GM19455 (cell line): ENCODE results near the gene GBGT1.

Experiments used
- ATAC-seq: cut with Tn5 transposase; IDR thresholded peaks from one replicate; pipeline ENCODE4 v1.9.1; 2021; ENCODE audit not compliant: unreplicated experiment

GBGT1 gene

GRCh38 chr9:133166392-133166791 lies 2.7 kb upstream of the GBGT1 start:
- ATAC-seq = no peak

DNA sequence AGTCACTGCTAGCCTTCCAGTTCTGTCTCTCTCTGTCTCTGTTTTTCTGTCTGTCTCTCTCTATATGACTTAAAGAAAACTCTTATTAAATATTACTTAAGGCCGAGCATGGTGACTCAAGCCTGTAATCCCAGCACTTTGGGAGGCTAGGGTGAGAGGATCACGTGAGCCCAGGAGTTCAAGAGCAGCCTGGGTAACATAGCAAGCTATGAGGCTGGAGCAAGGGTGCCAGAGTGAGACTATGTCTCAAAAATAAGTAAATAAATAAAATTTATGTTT lies 1.7 kb upstream of the GBGT1 start:
- no peak for ATAC-seq

DNA sequence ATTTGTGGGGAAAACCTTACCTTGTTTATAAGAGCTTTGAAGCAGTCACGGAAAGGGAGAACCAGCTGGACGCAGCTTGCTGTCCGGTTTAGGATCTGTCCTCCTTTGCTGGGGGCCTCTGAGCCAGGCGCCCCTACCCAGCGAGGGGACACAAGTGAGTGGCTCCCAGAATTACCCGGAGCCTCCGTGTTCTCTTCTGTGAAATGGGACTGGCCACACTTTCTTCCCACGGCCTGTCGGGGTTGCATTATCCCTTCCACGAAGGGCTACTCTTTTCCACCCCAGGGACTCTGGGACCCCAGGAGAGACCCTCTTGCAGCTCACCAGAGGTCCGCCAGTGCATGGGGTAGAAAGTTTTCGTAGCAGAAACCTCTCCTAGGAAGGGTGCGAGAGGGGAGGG lies 477 bp upstream of the GBGT1 start:
- no peak for ATAC-seq

DNA sequence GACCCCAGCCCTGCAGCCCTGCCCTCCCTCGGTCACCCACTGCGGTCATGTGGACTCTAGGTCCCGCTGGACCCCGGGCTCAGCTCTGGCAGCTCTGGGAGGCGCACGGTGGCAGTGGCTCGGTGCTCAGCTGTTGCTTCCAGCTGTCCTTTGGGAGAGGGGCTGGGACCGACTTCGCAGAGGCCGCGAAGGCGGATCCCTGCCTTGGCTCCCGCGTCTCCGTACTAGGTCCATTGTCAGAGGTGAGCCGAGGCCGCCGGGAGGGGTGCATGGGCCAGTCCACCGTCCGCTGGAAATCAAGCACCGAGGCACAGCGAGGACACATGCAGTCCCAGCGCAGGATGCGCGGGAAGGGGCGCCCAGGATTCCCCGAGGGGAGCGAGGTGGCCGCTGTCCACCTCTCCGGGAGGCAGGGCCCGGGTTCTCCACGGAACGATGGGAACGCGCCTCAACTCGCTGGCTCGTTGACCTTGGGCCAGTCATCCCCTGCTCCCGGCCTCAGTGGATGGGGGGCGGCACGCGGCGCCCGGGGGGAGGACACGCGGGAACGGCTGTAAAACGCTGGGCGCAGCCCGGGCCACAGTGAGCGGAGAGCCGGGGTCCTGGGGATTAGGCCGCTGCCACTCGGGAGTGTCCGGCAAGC lies 732 bp downstream of the GBGT1 start:
- no peak for ATAC-seq

- ATAC-seq = no peak
These were observed 2.2 kb downstream of the GBGT1 start for GRCh38 chr9:133161547-133161950.

GRCh38 chr9:133160742-133161546 lies 2.8 kb downstream of the GBGT1 start:
- no peak for ATAC-seq

DNA sequence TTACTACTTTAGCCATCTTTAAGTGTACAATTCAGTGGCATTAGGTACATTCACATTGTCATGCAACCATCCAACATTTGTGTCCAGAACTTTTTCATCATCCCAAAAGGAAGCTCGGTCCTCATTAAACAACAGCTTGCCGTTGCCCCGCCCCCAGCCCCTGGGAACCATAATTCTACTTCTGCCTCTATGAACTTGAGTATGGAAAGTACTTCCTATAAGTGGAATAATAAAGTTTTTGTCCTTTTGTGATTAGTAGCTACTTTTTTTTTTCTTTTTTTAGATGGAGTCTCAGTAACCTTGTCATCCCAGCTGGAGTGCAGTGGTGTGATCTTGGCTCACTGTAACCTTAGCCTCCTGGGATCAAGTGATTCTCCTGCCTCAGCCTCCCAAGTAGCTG lies 5.0 kb downstream of the GBGT1 start:
- no peak for ATAC-seq

GRCh38 chr9:133155156-133155555 lies 8.6 kb downstream of the GBGT1 start:
- no peak for ATAC-seq

DNA sequence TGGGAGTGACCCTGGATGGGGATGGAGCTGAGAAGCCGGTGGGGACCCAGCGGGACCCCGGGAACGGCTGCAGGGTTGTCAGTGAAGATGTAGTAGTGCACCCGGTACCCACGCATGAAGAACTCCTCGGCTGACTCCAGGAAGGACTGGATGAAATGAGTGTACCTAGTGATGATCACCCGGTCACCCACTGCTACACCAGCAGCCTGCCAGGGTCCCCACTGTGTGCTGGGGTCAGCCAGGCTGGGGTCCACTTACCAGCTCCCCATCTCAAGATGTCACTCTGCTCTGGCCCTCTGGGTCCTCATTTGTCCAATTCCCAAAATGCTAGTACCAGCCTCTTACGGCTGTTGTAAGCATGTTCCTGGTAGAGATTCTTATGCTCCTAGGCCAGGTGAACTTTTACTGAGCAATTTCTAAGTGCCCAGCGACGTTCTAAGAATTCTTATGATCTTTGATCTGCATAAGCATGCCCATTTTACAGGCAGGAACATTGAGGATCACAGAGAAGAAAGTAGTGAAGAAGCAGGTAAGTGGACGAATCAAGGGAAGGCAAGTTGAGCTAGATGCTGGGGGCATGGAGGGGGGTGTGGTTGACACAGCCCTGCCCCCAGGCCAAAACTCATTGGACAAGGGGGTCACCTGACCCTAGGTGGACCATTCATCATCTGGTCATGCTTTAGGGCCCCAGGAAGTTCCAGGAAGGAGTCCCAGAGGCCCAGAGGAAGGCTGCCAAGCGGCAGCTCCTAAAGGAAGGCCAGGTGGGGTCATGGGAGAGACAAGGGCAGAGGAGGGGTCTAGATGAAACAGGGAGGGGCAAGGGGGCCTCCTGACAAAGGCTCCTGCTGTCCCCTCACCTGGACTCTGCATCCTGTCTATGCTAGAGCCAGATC lies 9.4 kb downstream of the GBGT1 start:
- ATAC-seq = no peak

- ATAC-seq = no peak
These were observed 10.3 kb downstream of the GBGT1 start for GRCh38 chr9:133153227-133154096.

DNA sequence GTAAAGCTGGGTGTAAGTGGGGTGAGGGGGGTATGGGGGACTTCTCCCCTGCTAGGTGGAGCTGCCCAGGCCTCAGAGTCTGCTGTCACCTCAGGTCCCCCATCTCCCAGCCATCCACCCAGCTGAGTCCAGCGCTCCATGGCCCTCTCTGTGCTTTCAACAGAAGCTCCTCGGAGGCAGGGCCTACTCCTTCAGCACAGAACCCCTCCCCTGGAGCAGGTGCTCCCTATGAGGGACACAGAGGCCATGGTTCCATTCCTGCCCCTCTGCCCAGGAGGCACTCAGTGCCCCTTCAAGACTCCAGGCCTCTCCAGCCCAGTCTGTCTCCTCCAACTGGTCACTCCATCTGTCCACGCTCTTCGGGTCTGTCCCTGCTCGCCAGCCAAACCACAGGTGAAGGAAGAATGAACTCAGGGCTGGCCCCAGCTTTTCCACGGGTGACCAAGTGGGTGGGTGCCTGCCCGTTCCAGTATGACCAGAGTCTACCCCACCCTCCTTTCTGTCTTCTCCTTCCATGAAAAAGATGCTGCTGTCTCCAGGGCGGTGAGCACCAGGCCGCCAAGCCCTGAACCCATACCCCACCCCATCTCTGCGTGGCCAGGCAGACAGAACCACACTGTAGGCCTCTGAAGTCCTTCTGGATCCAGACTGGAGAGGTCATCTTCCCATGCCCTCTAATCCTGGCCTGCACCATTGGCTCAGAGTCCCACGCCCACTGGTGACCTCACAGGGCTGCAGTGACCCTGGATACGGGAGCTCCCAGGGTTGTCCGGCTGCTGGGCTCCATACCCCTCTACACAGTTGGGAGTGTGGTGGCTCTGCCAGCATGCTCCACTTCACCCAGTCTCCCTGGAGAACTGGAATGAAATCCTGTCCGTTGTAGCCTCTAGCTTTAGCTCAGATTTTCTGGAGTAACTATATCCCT lies 11.9 kb downstream of the GBGT1 start:
- no peak for ATAC-seq

DNA sequence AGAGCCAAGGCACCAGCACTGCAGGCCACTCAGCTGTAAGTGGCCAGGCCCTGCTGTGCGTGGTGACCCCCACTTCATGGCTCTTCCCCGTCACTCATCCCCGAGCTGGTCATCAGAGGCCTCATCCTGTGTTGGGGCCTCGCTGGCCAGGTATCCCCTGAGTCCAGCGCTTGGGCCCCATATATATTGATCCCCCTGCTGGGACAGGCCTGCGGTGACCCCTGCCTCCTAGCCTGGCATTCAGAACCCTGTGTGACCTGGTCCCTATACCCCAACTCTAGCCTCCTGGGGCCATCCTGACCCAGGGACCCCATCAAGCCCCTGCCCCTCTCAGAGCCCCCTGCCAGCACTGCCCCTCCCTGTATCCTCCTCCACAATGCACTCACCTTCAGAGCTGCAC lies 12.7 kb downstream of the GBGT1 start:
- ATAC-seq = no peak

GRCh38 chr9:133149130-133150015 lies 14.3 kb downstream of the GBGT1 start:
- ATAC-seq = peak; percentile 71

DNA sequence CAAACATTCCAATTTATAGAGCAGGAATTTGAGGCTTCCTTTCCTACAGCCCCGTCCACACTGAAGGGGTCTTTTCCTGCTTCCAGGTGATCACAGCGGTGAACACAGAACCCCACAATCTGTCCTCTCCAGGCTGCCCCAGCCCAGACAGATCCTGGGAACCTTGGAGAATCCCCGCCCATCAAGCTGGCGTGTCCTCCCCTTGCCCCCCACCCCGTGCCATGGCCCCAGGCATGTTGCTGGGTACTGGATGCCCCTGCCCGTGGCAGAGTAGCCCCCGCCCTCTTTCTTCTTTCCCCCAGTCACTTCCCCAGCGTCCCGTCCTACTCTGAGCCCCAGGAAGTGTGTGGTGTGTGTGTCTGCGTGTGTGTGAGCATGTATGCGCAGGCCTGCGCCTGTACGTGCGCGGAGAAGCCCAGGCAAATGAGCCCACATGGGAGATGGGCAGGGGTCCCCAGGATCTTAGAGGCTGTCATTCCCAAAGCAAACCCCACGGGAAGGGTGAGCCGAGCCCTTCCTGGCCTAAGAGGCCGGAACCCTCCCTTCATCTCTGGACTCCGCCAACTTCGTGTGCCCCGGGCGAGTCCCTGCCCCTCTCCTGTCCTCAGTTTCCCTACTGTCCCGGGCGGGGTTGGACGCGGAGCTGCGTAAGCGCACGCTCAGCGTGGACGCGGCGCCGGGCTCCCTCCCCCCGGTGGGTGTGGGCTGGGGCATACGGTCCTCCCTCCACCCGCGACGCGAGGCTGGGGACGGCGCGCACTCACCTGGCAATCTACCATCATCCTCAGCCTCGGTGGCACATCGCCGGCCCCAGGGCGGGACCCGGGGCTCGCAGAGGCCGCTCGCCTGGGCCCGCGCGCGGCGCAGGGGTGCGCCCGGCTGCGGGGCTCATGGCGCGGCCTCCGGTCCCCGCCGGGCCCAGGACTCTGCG lies 15.2 kb downstream of the GBGT1 start:
- peak; percentile 16 for ATAC-seq

DNA sequence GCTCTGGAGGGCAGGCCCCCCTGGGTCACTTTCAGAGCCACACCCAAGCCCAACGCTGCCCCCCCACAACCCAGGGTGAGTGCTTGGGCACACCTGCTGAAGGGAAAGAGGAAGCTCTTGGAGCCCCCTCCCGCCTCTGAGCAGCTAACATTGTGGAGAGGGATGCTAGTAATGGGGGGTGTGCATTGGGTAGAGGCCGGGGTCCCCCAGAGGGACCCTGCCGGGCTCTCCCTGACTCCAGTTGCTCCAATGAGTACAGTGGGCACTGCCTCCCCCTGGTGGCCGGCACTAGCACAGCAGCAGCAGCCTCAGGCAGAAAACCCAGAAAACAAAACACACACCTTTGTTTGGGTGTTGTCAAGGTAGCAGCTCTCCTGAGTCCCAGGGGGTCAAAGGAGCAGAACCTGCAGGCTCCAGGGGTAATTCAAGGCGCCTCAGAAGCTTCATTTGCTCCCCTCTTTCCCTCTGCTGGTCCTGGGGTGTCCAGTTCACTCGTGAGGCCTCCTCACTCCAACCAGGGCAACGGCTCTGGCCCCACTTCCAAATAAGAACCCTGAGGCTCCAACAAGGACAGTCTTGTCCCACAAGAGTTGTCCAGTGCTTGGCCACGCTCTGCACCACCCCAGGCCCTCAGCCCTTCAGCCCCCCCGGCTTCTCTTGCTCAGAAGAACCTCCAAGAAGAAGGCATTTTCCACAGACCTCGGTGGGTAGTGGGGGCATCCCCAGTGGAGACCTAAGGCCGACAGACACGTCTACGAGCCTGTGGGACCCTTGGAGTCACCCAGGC lies 16.1 kb downstream of the GBGT1 start:
- no peak for ATAC-seq

GRCh38 chr9:133146746-133147411 lies 16.8 kb downstream of the GBGT1 start:
- no peak for ATAC-seq
